ENCODE results near the gene ZFP36L1.

ZFP36L1 gene

GRCh38 chr14:68777644-68778043 lies 15.2 kb downstream of the ZFP36L1 start:
- ChIA-PET POLR2A (no interaction called here), CTCF (no interaction called here)
- TF ChIP-seq, protein P1, sequence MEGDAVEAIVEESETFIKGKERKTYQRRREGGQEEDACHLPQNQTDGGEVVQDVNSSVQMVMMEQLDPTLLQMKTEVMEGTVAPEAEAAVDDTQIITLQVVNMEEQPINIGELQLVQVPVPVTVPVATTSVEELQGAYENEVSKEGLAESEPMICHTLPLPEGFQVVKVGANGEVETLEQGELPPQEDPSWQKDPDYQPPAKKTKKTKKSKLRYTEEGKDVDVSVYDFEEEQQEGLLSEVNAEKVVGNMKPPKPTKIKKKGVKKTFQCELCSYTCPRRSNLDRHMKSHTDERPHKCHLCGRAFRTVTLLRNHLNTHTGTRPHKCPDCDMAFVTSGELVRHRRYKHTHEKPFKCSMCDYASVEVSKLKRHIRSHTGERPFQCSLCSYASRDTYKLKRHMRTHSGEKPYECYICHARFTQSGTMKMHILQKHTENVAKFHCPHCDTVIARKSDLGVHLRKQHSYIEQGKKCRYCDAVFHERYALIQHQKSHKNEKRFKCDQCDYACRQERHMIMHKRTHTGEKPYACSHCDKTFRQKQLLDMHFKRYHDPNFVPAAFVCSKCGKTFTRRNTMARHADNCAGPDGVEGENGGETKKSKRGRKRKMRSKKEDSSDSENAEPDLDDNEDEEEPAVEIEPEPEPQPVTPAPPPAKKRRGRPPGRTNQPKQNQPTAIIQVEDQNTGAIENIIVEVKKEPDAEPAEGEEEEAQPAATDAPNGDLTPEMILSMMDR (IDR thresholded peaks at IDR 0.05; ENCODE audit: control extremely low read depth, extremely low read depth, low read depth, missing control alignments) = no peak
- no peak for DNase-seq (ENCODE audit: extremely low spot score)

DNA sequence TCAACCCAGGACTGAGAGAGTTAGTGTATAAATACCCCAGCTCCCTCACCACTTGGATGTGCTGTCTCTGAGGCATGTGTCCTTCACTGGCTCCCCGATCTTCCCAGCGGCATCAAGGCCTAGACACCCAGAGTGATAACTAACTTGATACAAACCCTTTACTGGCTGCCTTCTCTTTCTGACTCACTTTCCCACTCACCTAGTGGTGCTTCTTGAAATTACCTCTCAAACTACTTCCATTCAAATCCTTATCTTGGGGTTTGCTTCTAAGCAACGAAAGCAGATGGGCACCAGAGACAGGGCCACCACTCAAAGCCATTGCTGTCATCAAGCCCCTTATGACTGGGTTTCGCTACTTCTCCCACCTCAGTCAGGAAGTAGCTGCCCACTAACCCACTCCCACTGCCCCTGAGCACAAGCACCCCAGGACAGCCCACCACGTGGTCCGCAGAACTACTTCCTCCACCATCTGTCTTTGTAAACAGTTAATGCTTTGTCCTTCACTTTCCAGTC lies 17.2 kb downstream of the ZFP36L1 start:
- ChIA-PET POLR2A (no interaction called here), CTCF (interaction anchor here (0.8 to 2.7 kb wide), 8 partner anchors 10 to 55 kb away, joined by 3 to 12 read pairs (median 4); no protein-coding TSS in a partner anchor)
- TF ChIP-seq, protein P1 (IDR thresholded peaks at IDR 0.05; ENCODE audit: control extremely low read depth, extremely low read depth, low read depth, missing control alignments) = no peak
- no peak for DNase-seq (ENCODE audit: extremely low spot score)

GRCh38 chr14:68774771-68775613 lies 17.9 kb downstream of the ZFP36L1 start:
- POLR2A ChIA-PET = no interaction called here
- CTCF ChIA-PET = interaction anchor here (0.8 to 2.7 kb wide), 11 partner anchors 9 to 526 kb away, joined by 3 to 12 read pairs (median 4); no protein-coding TSS in a partner anchor
- TF ChIP-seq, protein P1 (IDR thresholded peaks at IDR 0.05; ENCODE audit: control extremely low read depth, extremely low read depth, low read depth, missing control alignments) = no peak
- no peak for DNase-seq (ENCODE audit: extremely low spot score)

- TF ChIP-seq, protein P1 (IDR thresholded peaks at IDR 0.05; ENCODE audit: control extremely low read depth, extremely low read depth, low read depth, missing control alignments) = no peak
- ChIA-PET POLR2A (no interaction called here), CTCF (interaction anchor here (1.8 kb wide), 1 partner anchor 28 kb away, joined by 3 read pairs; no protein-coding TSS in a partner anchor)
- no peak for DNase-seq (ENCODE audit: extremely low spot score)
These were observed 20.0 kb downstream of the ZFP36L1 start for GRCh38 chr14:68772761-68773381.

GRCh38 chr14:68771631-68772030 lies 21.2 kb downstream of the ZFP36L1 start:
- TF ChIP-seq, protein P1 (IDR thresholded peaks at IDR 0.05; ENCODE audit: control extremely low read depth, extremely low read depth, low read depth, missing control alignments) = no peak
- CTCF ChIA-PET = interaction anchor here (1.2 to 1.8 kb wide), 2 partner anchors 11 to 353 kb away, joined by 3 to 4 read pairs; no protein-coding TSS in a partner anchor
- POLR2A ChIA-PET = no interaction called here
- DNase-seq (ENCODE audit: extremely low spot score) = no peak

DNA sequence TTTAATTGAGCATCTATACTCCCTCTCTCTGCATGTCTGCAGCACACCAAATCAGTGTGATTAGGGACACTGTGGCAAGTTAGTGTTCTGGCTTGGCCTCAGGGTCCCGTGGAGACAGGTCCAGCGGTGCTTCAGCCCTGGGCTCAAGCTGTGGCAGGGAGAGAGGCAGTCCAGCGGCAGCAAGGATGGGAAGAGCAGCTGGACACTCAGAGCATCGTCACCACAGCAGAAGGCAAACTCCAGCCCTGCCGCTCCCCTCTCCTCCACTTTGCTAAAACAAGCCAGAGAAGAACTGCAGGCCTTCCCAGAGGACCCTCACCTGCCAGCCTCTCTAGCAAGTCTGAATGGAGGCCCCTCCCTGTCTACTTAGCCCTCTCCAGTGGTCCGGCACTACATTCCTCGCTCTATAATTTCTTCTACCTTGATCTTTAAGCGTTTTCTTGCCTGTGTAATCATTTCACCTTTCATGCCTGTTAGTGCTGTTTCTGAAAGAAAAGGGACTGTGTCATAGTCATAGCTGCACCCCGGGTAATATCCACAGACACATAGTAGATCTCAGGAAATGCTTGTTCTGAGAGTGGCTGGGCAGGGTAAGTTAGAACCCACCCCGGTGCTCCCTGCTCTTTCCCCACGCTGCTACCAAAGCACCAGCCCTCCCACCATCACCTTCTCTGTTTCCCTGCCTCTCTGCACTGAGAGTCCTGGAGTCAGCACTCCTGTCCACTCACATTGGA lies 22.1 kb downstream of the ZFP36L1 start:
- no peak for DNase-seq (ENCODE audit: extremely low spot score)
- TF ChIP-seq, protein P1 (IDR thresholded peaks at IDR 0.05; ENCODE audit: control extremely low read depth, extremely low read depth, low read depth, missing control alignments) = no peak
- ChIA-PET CTCF (interaction anchor here (1.2 to 1.8 kb wide), 2 partner anchors 10 to 352 kb away, joined by 3 to 4 read pairs; no protein-coding TSS in a partner anchor), POLR2A (no interaction called here)
